Astrocyte (in vitro differentiated cells and primary cell): ENCODE data around the gene FRRS1. TPM values are rescaled to one million over a fixed set of nuclear protein-coding genes. Genes with fewer than 3 reads are reported as not detected.

Experiments
- DNase-seq: peaks from one replicate; pipeline ENCODE4 v3.0.0-alpha.2; 2010; ENCODE audit warnings: low read depth
- FAIRE-seq: peaks from 2 replicates; lab custom pipeline; 2011; peaks lifted over from hg19 to GRCh38; lab: Jason Lieb, UNC
- H2AFZ ChIP-seq: 2 replicates; pipeline ENCODE4 v1.6.0; 2012; ENCODE audit warnings: low read depth, low read length, inconsistent platforms
- H3K27ac ChIP-seq: 2 replicates; pipeline ENCODE4 v1.5.1; 2011; ENCODE audit warnings: low read depth, low read length, inconsistent platforms
- H3K27me3 ChIP-seq: 2 replicates; pipeline ENCODE4 v1.6.0; 2011; ENCODE audit warnings: low read length, inconsistent platforms; ENCODE audit not compliant: insufficient read depth
- H3K36me3 ChIP-seq: 2 replicates; pipeline ENCODE4 v1.5.1; 2011; ENCODE audit warnings: low read length, inconsistent platforms; ENCODE audit not compliant: insufficient read depth
- H3K4me1 ChIP-seq: 2 replicates; pipeline ENCODE4 v1.5.1; 2011; ENCODE audit warnings: low read length, inconsistent platforms; ENCODE audit not compliant: insufficient read depth
- H3K4me2 ChIP-seq: 2 replicates; pipeline ENCODE4 v1.6.0; 2012; ENCODE audit warnings: low read length, inconsistent platforms
- H3K4me3 ChIP-seq: 2 replicates; pipeline ENCODE4 v1.5.1; 2011; ENCODE audit warnings: low read depth, mild to moderate bottlenecking, low read length, inconsistent platforms; ENCODE audit not compliant: insufficient read depth
- H3K79me2 ChIP-seq: 2 replicates; pipeline ENCODE4 v1.6.0; 2012; ENCODE audit warnings: mild to moderate bottlenecking, low read length, inconsistent platforms; ENCODE audit not compliant: insufficient read depth
- H3K9ac ChIP-seq: 2 replicates; pipeline ENCODE4 v1.6.0; 2012; ENCODE audit warnings: mild to moderate bottlenecking, low read length, inconsistent platforms
- H3K9me3 ChIP-seq: 2 replicates; pipeline ENCODE4 v1.5.1; 2012; ENCODE audit warnings: low read depth, mild to moderate bottlenecking, low read length, inconsistent platforms; ENCODE audit not compliant: insufficient read depth
- H4K20me1 ChIP-seq: 2 replicates; pipeline ENCODE4 v1.6.0; 2012; ENCODE audit warnings: low read length, inconsistent platforms; ENCODE audit not compliant: insufficient read depth
- H3K27ac Mint-ChIP-seq: one replicate; pipeline ENCODE4 v1.8.0; 2021; ENCODE audit warnings: mild to moderate bottlenecking, mixed read lengths; ENCODE audit not compliant: unreplicated experiment
- H3K27me3 Mint-ChIP-seq: one replicate; pipeline ENCODE4 v1.8.0; 2021; ENCODE audit warnings: low read depth, mixed read lengths; ENCODE audit not compliant: unreplicated experiment
- H3K36me3 Mint-ChIP-seq: one replicate; pipeline ENCODE4 v1.8.0; 2021; ENCODE audit warnings: low read depth, mixed read lengths; ENCODE audit not compliant: unreplicated experiment
- H3K4me1 Mint-ChIP-seq: one replicate; pipeline ENCODE4 v1.8.0; 2021; ENCODE audit warnings: low read depth, mixed read lengths; ENCODE audit not compliant: unreplicated experiment
- H3K4me3 Mint-ChIP-seq: one replicate; pipeline ENCODE4 v1.8.0; 2021; ENCODE audit warnings: mild to moderate bottlenecking, moderate library complexity, mixed read lengths; ENCODE audit not compliant: unreplicated experiment
- H3K9me3 Mint-ChIP-seq: one replicate; pipeline ENCODE4 v1.8.0; 2021; ENCODE audit warnings: mild to moderate bottlenecking, mixed read lengths; ENCODE audit not compliant: unreplicated experiment
- EZH2 ChIP-seq: IDR thresholded peaks from 2 replicates; pipeline ENCODE4 v1.6.1; 2012; ENCODE audit warnings: mild to moderate bottlenecking, low read length, inconsistent platforms; ENCODE audit not compliant: insufficient read depth
- total RNA-seq: library from RNA; stranded (reverse); gene quantifications from 2 replicates; pipeline ENCODE4 v1.2.1, GENCODE V29; 2021
- TF ChIP-seq, protein P1 (sequence below): IDR thresholded peaks from 2 replicates; pipeline ENCODE4 v1.5.1; 2011; ENCODE audit warnings: low read depth, mild to moderate bottlenecking, inconsistent platforms, low read length, moderate library complexity; ENCODE audit not compliant: insufficient read depth

The FRRS1 gene
- total RNA-seq, 1 donor from 2014 or later, result 4.5 TPM

DNA sequence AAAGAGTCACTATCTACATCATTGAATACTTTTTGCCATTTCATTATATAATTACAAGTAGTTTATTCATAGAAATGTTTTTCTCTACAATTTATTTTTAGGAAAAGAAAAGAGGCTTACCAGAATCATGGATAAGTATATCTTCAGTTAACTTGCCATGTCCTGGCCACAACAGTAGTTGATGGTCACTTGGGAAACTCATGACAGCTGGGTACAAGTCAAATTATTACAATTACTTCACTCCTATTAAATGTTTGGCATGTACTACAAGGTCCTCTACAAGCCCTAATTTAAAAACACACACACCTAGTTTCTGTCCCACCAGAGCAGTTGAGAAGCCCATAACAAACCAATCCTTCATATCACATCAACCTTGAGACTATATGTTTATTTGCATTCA is 91.1 kb downstream of the FRRS1 start:
- peaks cover 11% of the 10 kb centered on the region for H3K4me1 Mint-ChIP-seq
- FAIRE-seq (no peak), DNase-seq (no peak)
- H3K9me3 Mint-ChIP-seq, result no peaks in the 10 kb centered on the region
- H3K27ac ChIP-seq, result no peak overlapping the region
- peaks cover 8% of the 10 kb centered on the region for H3K4me1 ChIP-seq
- H3K9ac ChIP-seq, result no peak overlapping the region
- H3K4me3 Mint-ChIP-seq, result no peak overlapping the region
- no peaks in the 10 kb centered on the region for H3K9me3 ChIP-seq
- H3K36me3 ChIP-seq, result no peaks in the 10 kb centered on the region
- H3K4me3 ChIP-seq, result no peak overlapping the region
- no peaks in the 10 kb centered on the region for H3K36me3 Mint-ChIP-seq
- H2AFZ ChIP-seq, result no peak overlapping the region
- no peaks in the 10 kb centered on the region for H3K27me3 Mint-ChIP-seq
- TF ChIP-seq, protein P1, sequence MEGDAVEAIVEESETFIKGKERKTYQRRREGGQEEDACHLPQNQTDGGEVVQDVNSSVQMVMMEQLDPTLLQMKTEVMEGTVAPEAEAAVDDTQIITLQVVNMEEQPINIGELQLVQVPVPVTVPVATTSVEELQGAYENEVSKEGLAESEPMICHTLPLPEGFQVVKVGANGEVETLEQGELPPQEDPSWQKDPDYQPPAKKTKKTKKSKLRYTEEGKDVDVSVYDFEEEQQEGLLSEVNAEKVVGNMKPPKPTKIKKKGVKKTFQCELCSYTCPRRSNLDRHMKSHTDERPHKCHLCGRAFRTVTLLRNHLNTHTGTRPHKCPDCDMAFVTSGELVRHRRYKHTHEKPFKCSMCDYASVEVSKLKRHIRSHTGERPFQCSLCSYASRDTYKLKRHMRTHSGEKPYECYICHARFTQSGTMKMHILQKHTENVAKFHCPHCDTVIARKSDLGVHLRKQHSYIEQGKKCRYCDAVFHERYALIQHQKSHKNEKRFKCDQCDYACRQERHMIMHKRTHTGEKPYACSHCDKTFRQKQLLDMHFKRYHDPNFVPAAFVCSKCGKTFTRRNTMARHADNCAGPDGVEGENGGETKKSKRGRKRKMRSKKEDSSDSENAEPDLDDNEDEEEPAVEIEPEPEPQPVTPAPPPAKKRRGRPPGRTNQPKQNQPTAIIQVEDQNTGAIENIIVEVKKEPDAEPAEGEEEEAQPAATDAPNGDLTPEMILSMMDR, result no peak
- TF ChIP-seq EZH2, result no peak
- H4K20me1 ChIP-seq, result no peaks in the 10 kb centered on the region
- no peaks in the 10 kb centered on the region for H3K27me3 ChIP-seq
- no peaks in the 10 kb centered on the region for H3K79me2 ChIP-seq
- no peak overlapping the region for H3K4me2 ChIP-seq
- no peak overlapping the region for H3K27ac Mint-ChIP-seq

DNA sequence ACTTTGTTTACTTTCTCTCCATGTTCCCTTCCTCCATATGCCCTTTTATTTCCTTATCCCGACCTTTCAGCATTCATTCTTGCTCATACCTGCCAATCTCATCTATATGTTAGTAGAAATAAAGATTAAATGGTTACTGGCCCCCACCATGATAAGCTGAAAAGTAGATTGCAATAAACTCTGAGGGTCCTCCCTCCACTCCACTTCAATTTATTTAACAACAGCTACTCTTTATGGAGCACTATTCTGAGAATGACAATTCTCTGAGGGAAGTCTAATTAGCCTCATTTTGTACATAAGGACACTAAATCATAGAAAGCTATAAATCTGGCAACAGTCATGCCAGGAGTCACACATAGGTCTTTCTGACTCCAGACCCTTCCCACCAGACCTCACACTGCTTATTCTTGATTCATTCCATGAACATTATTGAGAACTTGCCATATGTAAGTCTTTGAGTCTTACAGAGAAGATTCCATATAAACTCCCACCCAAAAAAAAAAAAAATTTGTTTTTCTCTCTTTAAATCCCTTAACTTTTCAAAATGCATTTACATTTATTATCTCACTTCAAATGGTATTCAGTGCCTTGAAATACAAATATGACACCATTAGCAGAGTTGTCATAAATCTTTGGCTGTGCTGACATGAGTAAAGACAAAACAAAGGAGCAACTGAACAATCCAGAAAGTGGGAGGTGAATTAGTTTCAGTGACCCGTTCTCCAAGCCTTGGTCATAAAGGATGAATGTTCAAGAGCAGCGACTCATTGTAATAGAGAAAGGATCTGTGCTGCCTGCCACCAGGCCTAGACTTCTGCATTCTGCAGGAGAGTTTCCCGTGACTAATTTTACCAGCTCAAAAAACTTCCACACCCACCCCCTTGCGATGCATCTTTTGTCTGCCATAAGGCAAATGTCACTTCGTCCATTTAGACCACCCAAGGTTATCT is 92.0 kb downstream of the FRRS1 start:
- no peak overlapping the region for H3K27ac ChIP-seq
- TF ChIP-seq, protein P1, result no peak
- no peak for TF ChIP-seq EZH2
- no peak overlapping the region for H2AFZ ChIP-seq

DNA sequence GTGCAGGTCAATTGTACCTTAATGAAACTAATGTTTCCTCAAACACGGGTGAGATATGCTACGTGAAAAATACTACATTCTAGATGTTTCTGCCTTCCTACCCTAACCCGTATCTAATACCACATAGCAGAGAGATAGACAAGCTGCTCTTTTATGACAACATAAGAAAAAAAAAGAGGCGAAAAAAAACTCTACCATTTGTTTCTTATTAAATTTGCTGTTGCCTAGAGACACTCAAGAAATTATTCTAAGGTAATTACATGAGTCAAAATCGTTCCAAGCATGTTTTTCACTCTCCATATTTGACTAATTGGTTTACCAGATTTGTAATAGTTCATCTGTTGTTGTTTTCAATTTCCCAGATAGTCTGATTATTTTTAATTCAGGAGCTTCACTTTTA is 93.1 kb downstream of the FRRS1 start:
- H3K27me3 ChIP-seq, result no peaks in the 10 kb centered on the region
- H3K4me1 ChIP-seq, result no peaks in the 10 kb centered on the region
- no peak overlapping the region for H2AFZ ChIP-seq
- no peaks in the 10 kb centered on the region for H3K9me3 ChIP-seq
- no peaks in the 10 kb centered on the region for H4K20me1 ChIP-seq
- Mint-ChIP-seq H3K27ac (no peak overlapping the region), H3K9me3 (no peaks in the 10 kb centered on the region), H3K27me3 (no peaks in the 10 kb centered on the region), H3K4me3 (no peak overlapping the region), H3K4me1 (peaks cover 5% of the 10 kb centered on the region), H3K36me3 (no peaks in the 10 kb centered on the region)
- no peaks in the 10 kb centered on the region for H3K36me3 ChIP-seq
- H3K9ac ChIP-seq, result no peak overlapping the region
- H3K4me3 ChIP-seq, result no peak overlapping the region
- no peak overlapping the region for H3K4me2 ChIP-seq
- FAIRE-seq, result no peak
- no peak overlapping the region for H3K27ac ChIP-seq
- TF ChIP-seq, protein P1, result no peak
- no peak for TF ChIP-seq EZH2
- DNase-seq, result no peak
- H3K79me2 ChIP-seq, result no peaks in the 10 kb centered on the region

More for the DNA sequence above, 92.0 kb downstream of the FRRS1 start:
- no peaks in the 10 kb centered on the region for H3K4me1 ChIP-seq
- H3K4me2 ChIP-seq, result no peak overlapping the region
- H3K9me3 ChIP-seq, result no peaks in the 10 kb centered on the region
- H3K79me2 ChIP-seq, result no peaks in the 10 kb centered on the region
- Mint-ChIP-seq H3K27me3 (no peaks in the 10 kb centered on the region), H3K9me3 (no peaks in the 10 kb centered on the region), H3K4me1 (peaks cover 5% of the 10 kb centered on the region), H3K27ac (no peak overlapping the region), H3K4me3 (no peak overlapping the region), H3K36me3 (no peaks in the 10 kb centered on the region)
- H3K9ac ChIP-seq, result no peak overlapping the region
- H3K4me3 ChIP-seq, result no peak overlapping the region
- peak; percentile 5 for FAIRE-seq
- H3K36me3 ChIP-seq, result no peaks in the 10 kb centered on the region
- H3K27me3 ChIP-seq, result no peaks in the 10 kb centered on the region
- no peak for DNase-seq
- H4K20me1 ChIP-seq, result no peaks in the 10 kb centered on the region
